Activated CD4-positive, alpha-beta T cell treated with anti-CD3 and anti-CD28 coated beads, Interleukin-10, Interleukin-2, amounts not matched to agents 100 ng/mL and 50 ng/mL, durations not matched to agents 16 hours and 8 hours (primary cell): ENCODE results near the gene CD300E.
"Not testable (repeated sequence)": the region's sequence is repeated elsewhere in the genome, so short reads cannot be mapped to it uniquely, and the experiment has no call there.

Source experiments
- DNase-seq: peaks from one replicate; pipeline ENCODE4 v3.0.0-alpha.2; 2020

CD300E gene

DNA sequence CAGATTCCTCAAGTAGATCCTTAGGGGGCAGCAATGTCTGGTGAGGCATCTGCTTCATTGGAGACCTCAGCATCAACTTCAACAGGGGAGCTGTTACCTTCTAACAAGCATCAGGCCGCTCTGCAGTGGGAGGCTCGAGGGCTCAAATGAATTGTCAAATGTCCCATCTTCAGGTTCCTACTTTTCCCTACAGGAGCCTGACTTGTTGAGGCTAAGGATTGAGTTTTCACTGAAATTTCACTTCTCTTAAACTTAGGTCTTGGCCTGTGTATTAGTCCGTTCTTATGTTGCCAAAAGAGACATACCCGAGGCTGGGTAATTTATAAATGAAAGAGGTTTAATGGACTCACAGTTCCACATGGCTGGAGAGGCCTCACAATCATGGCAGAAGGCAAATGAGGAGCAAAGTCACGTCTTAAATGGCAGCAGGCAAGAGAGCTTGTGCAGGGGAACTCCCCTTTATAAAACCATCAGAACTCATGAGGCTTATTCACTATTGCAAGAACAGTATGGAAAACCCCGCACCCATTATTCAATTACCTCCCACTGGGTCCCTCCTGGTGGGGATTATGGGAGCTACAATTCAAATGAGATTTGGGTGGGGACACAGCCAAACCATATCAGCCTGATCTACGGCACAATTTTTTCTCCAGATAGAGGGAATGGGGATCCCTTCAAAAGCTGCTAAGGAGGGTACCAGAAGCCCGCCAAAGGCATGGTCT, 26.3 kb downstream of the CD300E start:
- DNase-seq = no peak

DNA sequence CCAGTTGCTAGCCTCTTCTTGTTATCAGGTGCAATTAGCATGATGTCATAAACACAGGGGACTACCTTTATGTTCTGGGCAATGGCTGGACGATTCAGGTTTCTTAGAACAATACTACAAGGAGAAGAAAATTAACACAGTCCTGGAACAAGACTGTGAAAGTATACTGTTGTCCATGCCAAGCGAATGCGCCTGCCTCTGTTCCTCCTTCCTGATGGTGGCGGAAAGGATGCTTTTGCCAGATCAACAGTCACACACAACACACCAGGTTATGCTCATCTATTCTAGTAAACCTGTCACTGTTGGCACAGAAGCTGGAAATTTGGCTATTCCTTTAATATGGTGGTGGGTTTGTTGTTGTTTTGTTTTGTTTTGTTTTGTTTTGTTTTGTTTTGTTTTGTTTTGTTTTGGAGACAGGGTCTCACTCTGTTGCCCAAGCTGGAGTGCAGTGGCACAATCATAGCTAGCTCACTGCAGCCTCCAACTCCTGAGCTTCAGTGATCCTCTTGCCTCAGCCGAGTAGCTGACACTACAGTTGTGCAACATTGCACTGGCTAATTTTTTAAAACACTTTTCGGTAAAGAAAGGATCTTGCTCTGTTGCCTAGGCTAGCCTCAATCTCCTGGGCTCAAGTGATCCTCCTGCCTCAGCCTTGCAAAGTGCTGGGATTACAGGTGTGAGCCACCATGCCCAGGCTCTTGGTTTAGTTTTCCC, 28.3 kb downstream of the CD300E start:
- no peak for DNase-seq

DNA sequence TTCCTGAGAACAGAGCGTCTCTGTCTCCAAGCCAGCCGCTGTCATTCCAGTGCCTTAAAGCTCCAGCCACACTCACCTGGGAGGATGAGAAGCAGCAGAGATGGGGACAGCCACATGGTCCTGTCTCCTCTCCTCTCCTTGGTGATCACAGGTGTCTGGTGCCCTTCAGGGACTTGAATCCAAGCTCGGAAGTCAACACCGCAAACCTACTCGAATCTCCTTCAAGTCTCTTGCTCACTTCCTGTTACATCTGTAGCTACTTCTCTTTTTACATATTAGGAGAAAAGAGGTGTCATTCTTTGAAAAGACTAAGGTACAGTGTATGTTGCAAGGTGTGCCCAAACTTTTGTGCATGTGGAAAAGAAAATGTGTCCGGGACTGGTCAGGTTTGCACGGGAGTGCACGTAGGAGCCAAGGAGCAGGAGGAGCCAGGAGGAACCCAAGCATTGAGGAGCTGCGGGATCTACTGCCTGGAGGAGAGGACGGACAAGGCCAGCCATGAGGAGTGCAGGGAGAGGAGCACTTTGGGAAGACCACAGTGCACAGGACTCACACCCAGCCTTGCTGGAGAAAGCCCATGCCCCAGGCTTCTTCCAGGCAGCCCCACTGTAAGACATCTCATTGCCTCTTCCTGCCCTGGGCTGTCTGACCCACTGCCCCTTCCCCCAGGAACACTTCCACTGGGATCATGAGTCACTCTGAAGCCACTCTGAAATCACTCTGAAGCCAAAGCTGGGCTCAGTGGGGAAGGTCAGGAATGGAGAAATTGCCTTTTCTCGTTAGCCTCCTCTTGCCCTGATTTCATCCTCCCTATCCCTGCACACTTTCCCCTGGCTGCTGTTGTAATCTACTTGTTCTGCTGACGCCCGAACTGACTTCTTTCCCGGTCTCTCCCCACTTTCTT, 31.2 kb downstream of the CD300E start, which contains the start of gene CD300LD:
CD300LD (minus strand) TSS at position 197 of the 904 bp plus-strand sequence; CDS start at position 116, 81 bp downstream.
- DNase-seq = peak; percentile 12

- no peak for DNase-seq
These were observed 32.0 kb downstream of the CD300E start for GRCh38 chr17:74591503-74591902.

GRCh38 chr17:74585711-74586110, 37.8 kb downstream of the CD300E start:
- no peak for DNase-seq

DNA sequence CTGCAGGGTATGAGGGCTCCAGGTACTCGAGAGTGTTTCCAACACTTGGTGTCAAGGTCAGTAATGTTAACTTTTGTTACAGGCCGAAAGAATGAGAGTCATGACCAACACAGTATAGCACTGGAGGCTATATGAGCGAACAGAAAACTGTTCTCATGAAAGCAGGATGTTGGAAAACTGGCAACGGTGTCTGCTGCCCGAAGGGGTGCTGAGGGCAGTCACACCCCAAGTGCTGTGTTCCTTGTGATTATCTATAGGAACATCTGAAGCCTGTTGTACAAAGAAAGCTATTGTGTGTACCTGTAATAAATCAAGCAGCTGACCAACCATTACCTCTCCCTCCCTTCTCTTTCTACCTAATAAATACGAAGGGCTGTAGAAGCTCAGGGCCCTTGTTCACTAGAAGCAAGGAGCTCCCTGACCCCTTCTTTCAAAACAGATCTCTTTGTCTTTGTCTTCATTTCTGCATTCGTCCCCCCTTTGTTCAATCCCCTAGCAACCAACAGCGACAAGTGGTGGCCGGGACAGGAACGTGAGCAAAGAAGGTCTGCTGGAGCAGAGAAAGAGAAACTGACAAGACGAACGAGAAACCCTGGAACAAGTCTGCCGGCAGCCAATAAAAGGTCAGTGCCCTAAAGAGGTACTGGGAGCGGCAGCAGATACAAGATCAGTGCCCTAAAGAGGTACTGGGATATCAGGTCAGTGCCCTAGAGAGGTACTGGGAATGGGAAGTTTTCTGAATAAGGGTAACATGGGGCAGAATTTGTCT, 39.1 kb downstream of the CD300E start:
- DNase-seq = no peak

- no peak for DNase-seq
These were observed 40.9 kb downstream of the CD300E start for GRCh38 chr17:74582633-74583032.

- no peak for DNase-seq
These were observed 43.6 kb downstream of the CD300E start for GRCh38 chr17:74579900-74580299.

DNA sequence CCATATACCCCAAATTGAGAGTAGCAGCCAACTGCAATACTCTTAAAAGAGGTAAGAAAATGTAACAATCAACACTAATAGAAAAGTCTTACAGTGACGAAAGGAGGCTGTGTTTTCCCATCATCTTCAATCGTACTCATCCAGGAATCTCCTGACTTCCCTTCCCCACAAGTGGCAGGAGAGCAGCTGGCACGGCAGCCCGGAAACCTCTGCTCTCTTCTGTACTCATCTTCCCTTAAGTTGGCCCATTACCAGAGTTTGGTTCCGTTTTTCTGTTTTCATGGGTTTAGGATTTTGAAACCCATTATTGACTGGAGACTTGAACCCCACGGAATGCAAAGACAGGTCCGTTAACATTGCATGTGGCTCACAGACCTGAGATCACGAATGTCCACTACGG, 44.6 kb downstream of the CD300E start:
- no peak for DNase-seq

DNA sequence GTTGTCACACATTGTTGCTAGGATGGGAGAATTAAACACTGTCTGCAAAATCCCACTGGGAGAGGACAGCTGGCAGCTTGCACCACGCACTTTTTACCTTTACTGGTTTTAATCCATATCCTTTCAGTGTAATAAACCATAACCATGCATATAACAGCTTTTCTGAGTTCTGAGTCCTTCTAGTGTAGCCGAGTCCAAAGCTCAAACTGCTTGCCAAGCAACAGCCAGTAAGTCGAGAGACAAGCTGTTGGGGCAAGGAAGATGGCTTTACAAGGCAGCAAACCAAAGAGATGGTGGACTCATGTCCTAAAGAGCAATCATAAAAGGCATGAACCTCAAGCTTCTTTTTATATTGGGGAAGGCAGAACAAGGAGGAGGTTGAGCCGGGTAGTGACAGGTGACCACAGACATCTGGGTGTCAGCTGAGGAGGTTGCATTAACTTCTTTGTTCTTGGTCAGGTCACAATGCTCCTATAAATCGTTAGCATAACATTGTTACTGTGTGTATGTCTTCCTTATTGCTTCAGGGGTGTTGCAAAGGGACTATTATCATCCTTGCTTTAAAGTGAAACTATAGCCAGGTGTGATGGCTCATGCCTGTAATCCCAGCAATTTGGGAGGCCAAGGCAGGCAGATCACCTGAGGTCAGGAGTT, 48.9 kb downstream of the CD300E start:
- no peak for DNase-seq

DNA sequence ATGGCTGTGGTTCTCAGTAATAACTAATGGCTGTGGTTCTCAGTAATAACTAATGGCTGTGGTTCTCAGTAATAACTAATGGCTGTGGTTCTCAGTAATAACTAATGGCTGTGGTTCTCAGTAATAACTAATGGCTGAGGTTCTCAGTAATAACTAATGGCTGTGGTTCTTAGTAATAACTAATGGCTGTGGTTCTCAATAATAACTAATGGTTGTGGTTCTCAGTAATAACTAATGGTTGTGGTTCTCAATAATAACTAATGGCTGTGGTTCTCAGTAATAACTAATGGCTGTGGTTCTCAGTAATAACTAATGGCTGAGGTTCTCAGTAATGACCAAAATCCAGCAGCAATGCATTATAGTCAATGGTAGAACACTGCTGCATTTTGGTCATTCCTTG, 49.9 kb downstream of the CD300E start:
- not testable (repeated sequence) for DNase-seq

GRCh38 chr17:74573169-74573568, 50.4 kb downstream of the CD300E start:
- no peak for DNase-seq

GRCh38 chr17:74571621-74572270, 51.8 kb downstream of the CD300E start:
- no peak for DNase-seq

DNA sequence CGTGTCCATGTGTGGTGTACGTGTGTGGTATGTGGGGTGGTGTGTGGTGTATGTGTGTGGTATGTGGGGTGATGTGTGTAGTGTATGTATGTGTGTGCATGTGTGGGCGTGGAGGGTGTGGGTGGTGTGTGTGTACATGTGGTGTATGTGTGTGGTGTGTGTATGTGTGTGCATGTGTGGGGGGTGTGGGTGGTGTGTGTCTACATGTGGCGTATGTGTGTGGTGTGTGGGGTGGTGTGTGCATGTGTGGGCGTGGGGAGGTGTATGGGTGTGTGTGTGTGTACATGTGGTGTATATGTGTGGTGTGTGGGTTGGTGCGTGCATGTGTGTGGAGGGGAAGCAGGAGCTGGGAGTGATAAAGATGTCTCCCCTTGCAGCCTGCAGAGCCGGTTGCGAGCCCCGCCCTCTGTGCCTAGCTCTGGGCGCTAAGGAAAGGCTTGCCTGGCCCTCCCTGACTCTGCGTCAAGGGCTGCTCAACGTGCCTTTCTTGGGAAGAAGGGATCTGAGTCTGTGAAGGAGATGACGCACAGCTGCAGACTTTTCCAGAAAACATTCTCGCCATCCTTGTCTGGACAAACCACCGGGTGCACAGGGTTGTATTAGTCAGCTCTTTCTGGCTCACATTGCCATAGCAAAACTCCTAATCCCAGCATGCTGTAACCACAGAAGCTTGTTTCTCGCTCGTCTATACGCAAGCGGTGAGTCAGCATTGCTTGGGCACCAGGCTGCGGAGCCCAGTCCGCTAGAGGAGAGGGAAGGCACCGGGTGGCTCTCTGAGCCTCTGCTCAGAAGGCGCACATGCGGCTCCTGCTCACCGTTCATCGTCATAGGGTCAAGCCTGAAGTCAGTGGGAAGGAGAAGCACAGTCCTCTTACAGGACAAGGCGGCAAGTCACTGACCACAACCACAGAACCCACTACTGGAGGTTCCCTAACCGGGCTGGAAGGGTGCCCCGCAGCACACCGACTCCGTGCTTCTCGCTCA, 54.2 kb downstream of the CD300E start:
- DNase-seq = peak; percentile 42

DNA sequence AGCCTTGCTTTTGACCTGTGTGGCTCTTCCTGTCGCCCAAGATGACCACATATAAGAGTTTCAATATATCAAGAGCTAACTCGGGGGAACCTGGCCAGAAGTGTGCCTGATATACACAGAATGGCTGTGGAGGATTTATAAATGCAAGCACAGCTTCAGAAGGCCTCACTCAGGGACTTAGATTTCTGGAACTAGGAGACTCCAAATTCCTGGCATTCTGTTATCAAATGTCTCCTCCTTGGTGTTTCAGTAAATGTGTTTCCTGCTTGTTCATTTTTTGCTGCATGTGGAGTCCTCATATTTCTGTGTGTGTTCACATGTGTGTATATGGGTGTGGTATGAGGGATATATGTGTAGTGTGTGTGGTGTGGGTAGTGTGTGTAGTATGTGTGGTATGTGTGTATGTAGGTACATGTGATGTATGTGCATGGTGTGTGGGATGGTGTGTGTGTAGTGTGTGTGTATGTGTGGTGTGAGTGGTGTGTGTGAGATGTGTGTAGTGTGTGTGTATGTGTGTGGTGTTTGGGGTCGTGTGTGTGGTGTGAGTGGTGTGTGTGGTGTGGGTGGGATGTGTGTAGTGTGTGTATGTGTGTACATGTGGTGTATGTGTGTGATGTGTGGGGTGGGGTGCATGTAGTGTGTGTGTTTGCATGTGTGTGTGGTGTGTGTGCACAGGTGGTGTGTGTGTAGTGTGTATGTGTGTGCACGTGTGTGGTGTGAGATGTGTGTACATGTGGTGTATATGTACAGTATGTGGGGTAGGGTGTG, 55.2 kb downstream of the CD300E start:
- no peak for DNase-seq

- no peak for DNase-seq
These were observed 56.1 kb downstream of the CD300E start, which contains the start of gene CD300H for GRCh38 chr17:74567397-74567796. Gene CD300H, minus strand, starts transcription at chr17:74567509.

- peak; percentile 42 for DNase-seq
These were observed 57.3 kb downstream of the CD300E start for GRCh38 chr17:74566132-74566753.

GRCh38 chr17:74565126-74565525, 58.4 kb downstream of the CD300E start:
- DNase-seq = no peak

DNA sequence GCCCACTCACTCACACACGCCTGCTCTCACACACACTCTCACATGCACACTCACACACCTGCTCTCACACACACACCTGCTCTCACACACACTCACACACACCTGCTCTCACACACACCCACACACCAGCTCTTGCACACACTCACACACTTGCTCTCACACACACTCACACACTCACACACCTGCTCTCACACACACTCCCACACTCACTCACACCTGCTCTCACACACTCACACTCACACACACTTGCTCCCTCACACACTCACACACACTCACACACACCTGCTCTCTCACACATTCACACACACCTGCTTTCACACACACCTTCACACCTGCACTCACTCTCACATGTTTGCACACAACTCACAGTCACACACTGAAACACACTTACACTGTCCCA, 60.2 kb downstream of the CD300E start:
- DNase-seq = no peak
